HG03196 (cell line): ENCODE measurements around the gene RAB11FIP4.

ENCODE experiments used
- ATAC-seq: cut with Tn5 transposase; IDR thresholded peaks from one replicate; pipeline ENCODE4 v1.9.1; 2021; ENCODE audit not compliant: unreplicated experiment

The RAB11FIP4 gene

DNA sequence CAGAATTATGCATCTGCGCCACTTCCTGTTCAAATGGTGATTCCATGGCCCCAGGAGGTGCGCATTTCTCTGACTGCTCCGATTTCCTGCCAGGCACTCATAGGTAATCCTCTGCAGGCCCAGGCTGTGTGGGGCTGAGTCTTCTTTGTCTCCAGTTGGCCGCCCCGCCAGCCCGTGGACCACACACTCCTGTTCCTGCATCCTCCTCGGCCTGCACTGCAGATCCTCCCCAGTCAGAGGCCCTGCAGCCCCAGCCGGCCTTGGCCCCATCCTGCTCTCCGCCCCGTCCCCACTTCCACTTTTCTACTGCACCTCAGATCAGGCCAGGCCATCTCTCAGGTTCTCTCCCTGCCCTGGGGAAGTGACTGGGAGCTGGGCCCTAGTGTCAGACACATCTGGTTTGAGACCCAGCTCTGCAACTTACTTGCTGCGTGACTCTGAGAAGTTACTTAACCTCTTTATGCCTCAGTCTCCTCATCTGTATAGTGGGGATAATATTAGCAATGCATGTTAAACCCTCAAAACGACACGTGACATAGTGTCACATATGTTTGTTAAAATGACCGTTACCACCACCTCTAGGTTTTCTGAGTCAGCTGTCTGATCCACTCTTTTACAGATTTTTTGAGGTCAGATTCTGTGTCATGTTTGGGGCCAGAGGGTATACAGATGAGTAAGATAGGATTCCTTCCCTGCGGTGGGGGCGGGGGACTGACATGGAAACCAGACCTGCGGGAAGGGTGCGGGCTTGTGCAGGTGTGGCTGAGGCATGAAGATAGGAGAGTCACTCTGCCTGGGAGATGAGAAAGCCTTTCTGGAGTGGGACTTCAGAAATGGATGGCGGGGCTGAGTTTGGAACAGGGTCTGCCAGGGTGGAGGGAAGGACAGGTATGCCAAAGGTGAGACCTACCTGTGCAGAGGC lies 12.8 kb downstream of the RAB11FIP4 start:
- ATAC-seq = no peak

GRCh38 chr17:31405890-31406371 lies 14.5 kb downstream of the RAB11FIP4 start:
- ATAC-seq = no peak

DNA sequence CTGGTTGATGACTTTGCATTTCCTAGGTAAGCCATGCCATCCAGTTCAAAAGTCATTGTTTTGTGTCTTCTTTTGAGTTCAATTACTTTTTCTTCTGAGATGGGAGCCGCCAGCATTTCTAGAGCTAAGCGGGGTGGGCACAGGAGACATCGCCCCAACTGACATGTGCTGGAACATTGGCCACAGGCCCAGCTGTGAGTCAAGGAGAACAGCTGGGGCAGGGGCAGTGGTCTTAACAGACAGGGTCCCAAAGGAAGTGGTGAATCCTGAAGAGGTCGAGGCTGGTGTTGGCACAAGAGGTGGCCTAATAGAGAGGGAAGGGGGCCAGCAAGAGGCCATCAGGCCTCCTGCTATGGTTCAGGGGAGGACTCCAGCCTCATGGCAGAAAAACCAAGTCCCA lies 17.1 kb downstream of the RAB11FIP4 start:
- ATAC-seq = no peak

DNA sequence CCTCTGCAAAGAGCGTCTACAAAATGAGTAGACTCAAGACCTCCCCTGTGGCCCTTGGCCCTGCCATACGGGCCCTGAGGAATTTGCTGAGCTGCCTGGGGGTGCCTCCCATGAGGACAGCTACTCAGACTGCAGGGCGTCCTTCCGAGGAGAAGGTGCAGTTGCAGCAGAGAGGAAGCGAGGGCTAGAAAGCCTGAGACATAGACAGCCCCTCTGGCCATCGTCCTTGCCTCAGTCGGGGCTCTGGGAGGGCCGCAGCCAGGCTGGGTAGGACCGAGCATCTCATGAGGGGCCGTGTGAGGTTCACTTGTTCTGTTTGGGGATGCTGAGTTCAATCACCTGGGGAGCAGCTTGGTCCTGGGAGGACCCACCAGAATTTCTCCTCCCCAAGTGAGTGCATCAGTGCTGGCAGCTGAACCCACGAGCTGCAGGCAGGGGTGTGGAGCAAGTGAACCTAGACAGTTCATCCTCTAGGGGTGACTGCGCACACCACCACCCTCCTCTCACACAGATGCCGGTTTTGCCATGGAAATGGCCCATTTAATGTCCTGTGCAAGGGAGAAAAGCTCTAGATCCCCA lies 20.3 kb downstream of the RAB11FIP4 start:
- ATAC-seq = no peak

DNA sequence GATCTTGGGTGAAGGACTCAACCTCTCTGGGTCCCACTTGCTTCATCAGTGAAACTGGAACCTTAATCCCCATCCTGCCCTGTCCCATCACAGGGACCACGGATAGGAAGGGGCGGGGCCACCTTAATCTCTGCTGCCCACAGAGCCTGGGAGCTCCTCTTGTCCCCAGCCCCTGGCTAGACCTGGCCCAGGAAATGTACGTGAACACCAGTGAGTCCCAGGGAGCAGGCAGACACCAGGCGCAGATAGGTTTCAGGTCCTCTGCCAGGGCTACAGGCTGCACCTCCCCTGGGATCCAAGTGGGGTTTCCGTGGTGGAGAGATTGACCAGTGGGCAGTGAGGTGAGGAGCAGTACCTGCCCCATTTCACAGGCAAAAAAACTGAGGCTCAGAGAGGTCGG lies 21.0 kb downstream of the RAB11FIP4 start:
- ATAC-seq = no peak

- no peak for ATAC-seq
Measured at GRCh38 chr17:31413081-31413799, 21.8 kb downstream of the RAB11FIP4 start.

GRCh38 chr17:31413874-31414549 lies 22.5 kb downstream of the RAB11FIP4 start:
- ATAC-seq = no peak

GRCh38 chr17:31414550-31414918 lies 23.1 kb downstream of the RAB11FIP4 start:
- no peak for ATAC-seq

DNA sequence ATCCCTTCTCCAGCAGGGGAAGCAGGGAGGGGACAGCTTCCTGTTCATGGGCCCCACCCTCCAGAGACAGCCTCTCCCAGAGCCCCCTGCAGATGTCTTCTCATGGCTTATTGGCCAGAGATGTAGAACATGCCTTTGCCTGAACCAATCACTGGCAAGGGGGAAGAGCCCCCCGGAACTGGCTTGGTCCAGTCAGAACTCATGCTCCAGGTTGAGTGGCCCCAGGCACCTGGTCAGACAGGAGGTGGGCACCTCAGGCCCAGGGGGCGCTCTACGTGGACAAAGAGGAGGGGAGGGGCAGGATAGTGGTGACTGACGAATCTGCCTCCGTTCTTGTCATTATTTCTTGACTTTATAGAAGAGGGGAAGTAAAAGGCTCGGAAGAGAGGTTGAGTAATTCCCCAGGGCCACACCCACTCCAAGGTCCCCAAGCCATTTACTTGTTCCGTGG lies 23.6 kb downstream of the RAB11FIP4 start:
- no peak for ATAC-seq

- no peak for ATAC-seq
Measured at GRCh38 chr17:31415640-31416502, 24.4 kb downstream of the RAB11FIP4 start.

GRCh38 chr17:31416503-31416923 lies 25.0 kb downstream of the RAB11FIP4 start:
- ATAC-seq = no peak

DNA sequence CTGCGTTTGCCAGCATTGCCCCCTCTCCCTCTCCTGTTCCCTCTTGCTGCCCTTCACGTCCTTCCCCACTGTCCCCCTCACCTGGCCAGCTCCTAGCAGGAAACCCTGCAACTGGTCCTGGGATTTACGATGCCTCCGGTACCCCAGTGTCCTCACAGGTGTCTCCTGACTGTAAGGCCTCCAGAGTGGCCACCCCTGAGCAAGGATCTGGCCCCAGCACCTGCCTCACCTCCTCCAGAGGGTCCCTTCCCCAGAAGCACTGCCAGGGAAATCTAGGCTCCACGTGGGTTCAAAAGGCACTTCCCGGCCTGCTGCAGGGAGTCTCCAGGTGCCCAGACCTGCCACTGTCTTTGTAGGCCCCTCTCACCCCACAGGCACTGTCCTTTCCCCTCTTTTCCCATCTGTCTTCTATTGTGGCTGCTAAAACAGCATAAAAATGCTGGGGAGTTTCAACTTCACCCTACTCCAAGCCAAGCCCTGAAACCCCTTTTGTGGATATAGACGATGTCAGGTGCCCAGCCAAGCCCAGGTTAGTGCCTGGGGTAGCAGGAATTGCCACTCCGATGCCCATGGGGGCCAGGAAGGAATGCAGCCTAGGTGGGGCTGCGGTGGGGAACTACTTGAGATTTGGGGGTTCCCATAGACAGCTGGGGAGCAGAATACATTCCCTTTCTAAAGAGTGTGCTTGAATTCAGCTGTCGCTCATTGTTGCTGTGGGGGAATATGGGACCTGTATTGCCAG lies 25.7 kb downstream of the RAB11FIP4 start:
- ATAC-seq = no peak

GRCh38 chr17:31418773-31419350 lies 27.4 kb downstream of the RAB11FIP4 start:
- no peak for ATAC-seq

DNA sequence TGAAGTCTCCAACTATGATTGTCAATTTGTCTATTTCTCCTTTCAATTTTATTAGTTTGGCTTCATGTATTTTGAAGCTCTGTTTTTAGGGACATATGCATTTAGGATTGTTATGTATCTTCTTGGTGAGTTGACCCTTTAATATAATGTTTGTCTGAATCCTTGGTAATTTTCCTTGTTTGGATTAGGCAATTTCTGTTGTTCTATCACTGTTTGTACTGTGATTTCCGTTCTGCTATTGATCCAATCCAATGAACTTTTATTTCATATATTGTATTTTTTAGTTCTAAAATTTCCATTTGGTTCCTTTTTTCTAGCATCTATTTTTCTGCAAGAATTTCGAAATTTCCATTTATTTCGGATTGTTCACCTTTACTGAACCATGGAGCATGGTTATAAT lies 31.0 kb downstream of the RAB11FIP4 start:
- ATAC-seq = no peak

DNA sequence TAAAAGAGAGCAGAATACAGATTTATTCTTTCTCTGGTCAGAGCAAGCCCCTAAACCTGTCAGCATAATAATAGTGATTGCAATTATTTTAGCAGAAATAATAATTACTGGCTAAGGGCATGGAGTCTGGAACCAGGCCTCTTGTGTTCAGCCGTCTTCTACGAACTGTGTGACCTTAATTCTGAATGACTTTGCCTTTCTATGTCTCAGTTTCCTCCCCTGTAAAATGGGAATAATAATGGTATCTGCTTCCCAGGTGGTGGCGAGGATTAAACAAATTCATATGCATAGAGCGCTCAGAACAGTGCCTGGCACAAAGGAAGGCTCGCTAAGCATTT lies 33.4 kb downstream of the RAB11FIP4 start:
- ATAC-seq = no peak

DNA sequence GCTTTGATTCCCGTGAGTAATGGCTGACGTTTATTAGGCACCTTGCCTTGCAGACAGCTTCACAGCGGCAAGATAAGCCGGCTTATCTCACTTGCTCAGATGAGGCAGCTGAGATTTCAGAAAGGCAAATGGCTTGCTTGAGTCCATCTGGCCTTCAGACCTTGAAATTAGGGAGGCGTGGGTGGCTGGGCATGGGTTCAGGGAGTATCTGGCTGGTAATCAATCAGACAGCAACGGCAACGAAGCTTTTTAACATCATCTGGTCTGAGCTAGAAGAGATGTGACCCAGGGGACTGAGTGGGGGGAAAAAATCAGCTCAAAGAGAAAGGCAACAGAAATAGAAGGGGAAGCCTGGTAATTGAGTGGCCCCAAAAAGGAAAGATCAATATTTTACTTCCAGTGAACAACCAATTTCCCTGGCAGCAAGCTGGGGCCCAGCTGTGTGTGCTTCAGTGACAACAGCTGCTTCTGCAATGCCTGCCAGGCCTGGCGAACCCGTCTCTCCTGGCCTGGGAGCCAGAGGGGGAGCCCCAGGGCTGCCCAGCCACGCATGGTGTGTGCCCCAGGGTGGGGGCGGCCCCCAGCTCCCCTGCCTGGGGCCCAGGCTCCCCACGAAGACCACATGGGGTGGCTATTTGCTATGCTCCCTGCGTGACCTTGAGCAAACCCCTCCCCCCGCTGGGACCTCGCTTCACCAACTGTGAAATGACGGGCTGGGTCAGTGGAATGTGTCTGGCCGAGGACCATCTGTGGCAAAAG lies 34.0 kb downstream of the RAB11FIP4 start:
- no peak for ATAC-seq

DNA sequence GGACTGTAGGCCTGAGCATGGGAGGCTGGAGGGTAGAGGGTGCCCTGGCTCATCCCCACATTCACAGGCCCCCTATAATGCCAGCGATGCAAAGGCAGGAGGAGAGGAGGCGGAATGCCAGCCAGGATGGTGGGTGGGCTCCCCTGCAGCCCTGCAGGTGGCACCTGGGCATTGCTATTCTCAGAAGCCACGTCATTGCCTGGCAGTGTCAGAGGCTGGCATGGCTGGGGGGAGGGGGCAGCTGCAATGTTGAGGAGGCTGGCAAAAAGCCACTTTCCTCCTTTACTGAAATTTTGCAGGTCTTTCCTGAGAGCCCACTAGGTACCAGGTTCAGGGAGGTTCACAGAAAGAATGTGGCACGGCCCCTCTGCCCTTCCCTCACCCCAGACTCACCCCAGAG lies 36.2 kb downstream of the RAB11FIP4 start:
- no peak for ATAC-seq

DNA sequence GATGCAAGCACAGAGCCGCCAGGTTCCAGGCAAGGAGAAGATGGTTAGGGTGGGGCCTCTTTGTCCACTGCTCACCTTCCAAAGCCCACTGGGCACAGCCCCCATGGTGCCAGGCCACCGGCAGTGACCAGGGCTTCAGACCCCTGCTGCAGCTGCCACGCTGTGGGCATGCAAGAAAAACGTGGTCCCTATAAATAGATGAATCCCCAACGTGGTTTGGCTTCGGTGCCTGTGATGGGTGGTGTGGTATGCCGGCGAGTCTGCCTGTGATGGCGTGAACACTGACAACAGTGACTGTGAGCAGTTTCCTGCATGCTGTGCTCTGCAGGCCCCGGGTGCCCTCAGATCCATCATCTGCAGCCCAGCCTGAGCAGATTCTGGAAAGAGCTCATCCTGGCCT lies 36.6 kb downstream of the RAB11FIP4 start:
- no peak for ATAC-seq
